HG03575 (cell line): Measurements from ENCODE around the gene GADD45GIP1.

ENCODE experiments used
- ATAC-seq: cut with Tn5 transposase; IDR thresholded peaks from one replicate; pipeline ENCODE4 v1.9.1; 2021; ENCODE audit not compliant: unreplicated experiment, insufficient number of reproducible peaks, low FRiP score; ENCODE audit errors: extremely low read depth

GADD45GIP1 gene

DNA sequence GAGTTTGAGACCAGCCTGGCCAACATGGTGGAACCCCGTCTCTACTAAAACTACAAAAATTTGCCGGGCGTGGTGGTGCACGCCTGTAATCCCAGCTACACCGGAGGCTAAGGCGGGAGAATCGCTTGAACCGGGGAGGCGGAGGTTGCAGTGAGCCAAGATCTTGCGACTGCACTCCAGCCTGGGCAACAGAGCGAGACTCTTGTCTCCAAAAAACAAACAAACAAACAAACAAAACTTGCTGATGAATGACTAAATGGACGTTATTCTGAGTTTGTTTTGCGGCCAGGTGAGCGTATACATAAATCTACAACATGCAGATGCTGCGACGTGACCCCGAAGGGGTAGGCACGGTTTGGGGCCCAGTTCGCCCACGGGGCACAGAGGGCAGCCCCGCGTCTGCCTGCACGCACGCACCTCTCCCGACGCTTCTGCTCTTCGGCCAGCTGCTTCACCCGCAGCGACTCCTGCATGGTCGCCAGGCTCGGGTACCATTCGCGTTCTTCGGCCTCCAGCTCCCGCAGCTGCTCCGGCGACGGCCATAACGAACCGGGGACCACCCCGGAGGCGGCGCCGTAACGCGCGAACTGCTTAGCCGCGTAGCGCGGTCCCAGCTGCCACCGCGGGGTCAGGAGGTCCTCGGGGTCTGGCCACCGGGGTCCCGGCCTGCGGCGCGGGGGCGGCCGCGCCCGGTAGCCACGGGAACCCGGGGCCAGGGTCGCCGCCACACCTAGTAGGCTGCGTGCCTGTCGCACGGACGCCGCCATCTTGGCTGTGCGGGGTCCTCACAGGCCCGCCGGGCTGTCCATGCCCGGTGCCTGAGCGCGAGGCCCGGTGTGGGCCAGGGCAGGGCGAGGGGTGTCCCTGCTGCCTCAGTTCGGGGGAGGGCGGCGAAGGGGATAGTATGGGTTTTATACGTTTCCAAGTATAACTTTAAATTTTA lies at the start of gene GADD45GIP1:
Gene GADD45GIP1 (minus strand): TSS at position 778 of the 943 bp plus-strand sequence. CDS start 11 bp downstream, at position 767.
- ATAC-seq: no peak

GRCh38 chr19:13005861-13006370 lies 48.9 kb upstream of the GADD45GIP1 start:
- ATAC-seq: no peak

DNA sequence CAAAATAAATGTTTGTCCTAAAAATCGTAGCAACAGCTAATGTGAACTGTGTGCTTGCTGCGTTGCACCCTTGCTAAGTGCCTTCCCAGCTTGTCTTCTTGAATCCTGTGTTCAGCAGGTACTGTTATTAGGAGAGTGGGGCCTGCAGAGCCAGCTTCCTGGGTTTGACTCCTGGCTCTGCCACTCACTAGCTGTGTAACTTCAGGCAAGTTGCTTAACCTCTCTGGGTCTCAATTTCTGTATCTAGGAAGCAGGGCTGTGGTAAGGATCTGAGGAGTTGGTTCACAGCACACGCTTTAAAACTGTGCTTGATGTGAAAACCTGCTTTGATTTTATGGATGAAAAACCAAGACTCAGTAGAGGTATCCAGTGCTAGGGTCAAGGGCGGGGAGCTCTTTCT lies 48.2 kb upstream of the GADD45GIP1 start:
- no peak for ATAC-seq

DNA sequence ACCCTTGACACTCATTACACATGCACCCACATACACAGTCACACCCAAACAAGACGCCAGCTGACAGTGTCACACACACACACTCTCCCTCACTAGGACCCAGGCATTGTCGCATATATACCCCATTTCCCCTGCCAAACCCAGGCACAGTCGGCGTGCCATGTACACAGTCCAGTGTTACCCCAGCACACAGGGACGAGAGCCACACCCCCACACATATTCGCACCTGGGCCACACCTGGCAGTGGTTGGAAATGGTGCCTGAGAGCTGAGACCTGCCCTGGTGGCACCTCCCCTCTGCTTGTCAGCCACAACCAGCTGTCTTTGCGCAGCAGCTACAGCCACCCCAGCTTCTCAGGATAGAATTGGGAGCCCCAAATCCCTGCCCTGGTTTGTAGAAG lies 47.2 kb upstream of the GADD45GIP1 start:
- ATAC-seq: no peak

- ATAC-seq: no peak
These were observed 46.1 kb upstream of the GADD45GIP1 start for GRCh38 chr19:13003081-13003480.

DNA sequence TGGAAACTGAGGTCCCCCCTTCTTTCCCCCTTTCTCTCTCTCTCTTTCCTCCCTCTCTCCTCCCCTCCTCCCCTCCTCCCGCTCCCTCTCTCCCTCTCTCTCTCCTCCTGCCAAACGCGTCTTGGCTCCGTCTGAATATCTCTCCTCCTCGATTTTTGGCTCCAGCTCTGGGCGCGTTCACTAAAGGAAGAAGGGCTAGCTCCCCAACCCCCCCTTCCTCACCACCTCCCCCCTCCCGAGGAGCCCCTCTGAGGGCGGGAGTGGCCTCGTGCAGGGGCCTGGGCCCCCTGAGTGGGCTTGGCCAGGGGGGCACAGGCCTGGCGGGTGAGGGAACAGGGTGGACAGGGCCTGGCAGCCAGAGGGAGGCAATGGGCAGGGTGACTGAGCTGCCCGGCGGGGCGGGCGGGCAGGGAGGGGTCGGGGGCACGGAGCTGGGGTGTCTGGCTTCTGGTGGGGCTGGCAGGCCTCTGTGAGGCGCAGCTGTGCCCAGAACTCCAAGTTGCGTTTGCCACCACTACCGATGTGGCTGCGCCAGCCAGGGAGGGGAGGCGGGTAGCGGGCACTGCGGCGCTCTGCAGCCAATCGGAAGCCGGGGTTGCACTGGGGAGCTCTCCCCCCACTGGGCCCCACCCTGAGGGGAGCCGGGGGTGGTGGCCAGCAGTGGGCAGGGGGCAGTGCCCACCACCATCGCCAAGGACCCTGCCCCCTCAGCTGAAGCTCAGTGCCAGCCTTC lies 45.3 kb upstream of the GADD45GIP1 start:
- ATAC-seq: no peak

- ATAC-seq: no peak
These were observed 44.6 kb upstream of the GADD45GIP1 start for GRCh38 chr19:13001502-13002165.

- no peak for ATAC-seq
These were observed 44.1 kb upstream of the GADD45GIP1 start for GRCh38 chr19:13001166-13001501.

DNA sequence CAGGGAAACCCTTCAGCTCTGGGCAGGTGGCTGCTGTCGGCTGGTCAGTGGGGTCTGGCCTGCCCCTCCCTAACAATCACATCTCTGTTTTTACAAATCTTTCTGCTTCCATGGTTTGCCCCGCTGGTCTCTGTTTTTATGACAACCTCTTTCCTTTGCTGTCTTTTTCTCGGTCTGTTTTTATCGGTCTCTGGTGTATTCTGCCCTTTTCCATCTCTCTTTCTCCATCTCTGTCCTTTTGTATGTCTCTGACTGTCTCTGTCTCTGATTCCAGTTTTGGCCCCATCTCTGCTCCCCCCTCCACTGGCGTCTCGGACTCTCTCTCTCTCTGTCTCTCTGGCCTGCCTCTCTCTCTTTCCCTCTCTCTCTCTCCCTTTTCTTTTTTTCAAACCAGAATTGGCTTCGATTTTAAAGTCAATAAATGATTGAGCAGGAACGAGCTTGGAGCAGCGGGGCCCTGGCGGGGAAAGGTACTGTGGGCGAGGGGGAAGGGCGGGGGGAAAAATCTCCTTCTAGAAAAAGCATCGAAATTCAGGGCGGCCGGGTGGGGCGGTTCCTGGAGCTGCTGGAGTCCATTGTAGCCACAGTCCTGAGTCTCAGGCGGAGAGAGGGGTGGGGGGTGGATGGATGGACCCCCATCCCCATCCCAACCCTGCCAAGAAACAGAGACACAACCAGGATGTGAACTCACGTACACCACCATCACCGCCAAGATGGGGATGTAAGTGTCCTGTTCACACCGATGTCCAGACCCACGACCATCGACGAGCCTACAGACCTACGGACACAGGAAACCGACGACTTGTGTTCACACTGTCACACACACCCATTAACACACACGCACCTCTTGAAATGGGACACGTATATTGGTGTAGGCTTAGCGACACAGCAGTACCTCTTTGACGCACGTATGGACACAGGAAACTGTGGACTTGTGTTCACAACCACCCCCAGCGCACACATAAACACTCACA lies 41.2 kb upstream of the GADD45GIP1 start:
- no peak for ATAC-seq

DNA sequence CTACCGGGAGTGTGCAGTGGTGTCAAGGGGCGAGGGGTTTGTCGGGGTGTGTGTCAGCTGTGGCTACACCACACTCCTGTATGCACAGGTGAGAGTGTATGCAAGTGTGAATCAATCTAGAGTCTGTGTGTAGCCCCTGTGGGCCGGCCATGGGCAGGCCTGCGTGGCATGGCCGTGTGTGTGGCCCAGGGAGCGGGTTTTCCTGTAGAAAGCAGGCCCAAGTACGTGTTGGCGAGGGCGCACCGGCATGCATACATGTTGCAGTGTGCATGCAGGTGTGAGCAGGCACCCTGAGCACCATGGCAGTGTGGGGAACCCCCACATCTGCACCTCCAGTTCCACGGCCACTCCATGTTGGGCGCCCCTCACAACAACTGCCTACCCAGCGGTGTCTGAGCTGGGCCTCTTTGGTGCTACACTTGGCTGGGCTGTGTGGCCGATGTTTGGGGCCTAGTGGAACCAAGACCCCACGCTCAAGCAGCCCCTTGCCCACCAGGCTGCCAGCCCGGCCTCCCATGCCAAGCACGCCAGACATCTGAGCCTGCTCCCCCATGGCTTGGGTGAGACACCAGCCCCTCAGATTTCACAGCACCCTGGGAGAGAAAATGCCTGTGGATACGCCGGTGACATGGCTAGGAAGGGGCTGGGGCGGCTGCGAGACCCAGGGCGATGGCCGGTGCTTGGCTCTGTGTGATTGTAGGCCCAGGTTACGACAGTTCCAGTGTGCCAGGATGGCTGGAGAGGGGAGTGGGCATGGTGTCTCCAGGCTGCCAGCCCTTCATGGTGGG lies 40.4 kb upstream of the GADD45GIP1 start:
- ATAC-seq: no peak

DNA sequence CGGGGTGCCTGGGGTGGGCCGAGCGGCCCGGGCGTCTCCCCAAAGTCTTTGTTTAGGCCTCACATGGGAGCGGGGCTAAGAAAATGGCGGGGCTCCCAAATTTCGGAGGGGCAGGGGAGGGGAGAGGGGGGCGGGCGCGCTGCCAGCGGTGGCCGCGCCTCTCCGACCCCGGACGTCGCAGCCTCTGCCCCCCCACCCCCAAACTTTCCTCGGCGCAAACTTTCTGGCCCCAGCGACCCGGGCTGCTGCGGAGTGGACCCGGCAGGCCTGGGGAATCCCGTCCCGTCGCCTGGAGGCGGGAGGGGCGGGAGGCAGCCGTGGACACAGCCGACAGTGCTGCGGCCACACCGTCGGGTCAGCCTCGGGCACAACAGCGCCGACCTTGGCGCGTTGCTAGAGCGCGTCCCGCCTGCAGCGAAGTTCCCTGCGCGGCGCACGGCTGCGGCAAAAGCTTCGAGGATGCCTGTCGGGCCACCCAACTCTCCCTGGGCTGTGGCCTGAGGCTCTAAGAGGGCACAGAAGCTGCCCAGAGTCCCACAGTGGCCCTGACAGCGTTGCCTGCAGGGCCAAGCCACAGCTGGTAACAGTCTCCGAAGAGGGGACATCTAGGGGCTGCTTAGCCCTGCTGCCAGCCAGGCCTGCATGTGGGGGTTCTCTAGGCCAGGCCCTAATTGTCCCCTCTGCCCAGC lies 39.5 kb upstream of the GADD45GIP1 start:
- ATAC-seq: no peak

DNA sequence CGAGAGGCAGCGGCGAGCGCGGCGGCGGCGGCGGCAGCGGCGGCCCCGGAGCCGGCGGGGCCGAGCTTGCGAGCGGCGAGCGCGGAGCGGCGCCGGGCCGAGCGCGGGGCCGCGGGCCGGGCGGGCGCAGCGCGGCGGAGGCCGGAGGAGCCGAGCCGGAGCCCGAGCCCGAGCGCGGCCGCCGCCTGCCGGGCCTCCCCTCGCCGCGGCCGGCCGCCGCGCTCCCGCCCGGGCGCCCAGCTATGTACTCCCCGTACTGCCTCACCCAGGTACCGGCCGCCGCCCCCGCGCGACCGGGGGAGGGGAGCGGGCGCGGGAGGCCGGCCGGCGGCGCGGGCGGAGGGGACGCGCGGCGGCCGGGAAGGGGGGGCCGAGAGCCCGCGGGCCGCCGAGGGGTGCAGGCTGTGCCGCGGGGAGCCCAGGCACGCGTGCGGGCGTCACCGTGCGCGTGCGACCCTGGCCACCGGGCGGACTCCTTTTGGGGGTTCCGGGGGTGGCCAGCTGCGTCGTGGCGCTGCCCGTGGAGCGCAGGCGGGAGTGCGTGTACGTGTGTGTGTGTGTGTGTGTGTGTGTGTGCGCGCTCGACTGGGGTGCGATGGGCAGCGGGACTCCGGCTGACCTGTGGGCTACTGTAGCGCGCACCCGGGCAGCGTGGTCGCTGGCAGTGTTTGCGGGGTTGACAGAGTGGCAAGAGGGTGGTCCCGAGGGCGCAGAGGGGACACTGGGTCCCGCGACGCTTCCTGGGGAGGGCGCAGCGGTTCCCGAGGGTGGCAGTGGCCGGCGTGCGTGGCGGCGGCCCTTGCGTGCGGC lies 38.8 kb upstream of the GADD45GIP1 start:
- no peak for ATAC-seq

DNA sequence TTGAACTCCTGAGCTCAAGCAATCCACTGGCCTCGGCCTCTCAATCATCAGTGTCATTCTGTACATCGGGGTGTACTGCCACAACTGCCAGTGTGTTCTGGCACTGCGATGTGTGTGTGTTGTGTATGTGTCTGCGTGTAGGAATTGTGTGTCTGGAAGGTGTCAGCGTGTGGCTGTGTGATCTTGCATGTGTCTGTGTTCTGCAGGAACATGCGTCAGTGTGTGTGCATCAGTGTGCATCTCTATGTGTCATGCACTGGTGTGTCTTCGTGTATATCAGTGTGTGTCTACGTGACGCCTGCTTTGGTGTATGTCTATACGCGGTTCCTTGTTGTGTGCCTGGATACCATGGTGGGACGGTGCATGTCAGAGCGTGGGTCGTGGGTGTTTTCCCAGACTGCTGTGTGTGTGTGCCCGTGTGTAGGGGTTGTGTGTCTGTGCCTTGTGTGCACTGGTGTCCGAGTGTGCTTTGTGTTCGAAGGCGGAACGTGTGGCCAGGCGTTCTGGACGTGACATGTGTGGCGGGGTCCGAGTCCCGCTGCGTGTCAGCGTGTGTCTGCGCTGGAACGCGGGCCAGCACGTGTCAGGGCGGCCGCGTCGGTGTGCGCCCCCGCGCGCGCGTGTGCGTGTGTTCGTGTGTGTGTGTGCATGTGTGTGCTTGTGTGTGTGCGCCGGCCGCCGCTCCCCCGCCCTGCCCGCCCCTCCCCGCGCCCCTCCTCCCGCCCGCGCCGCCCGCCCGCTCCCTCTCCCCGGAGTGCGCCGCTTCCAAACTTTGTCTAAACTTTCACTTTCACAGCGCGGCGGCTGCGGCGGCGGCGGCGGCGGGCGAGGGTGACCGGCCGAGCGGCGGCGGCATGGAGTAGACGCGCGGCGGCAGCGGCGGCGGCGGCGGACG lies 37.9 kb upstream of the GADD45GIP1 start, which contains the start of gene NFIX:
Gene NFIX (plus strand): TSS at position 775 of the 895 bp plus-strand sequence. CDS start 363 bp downstream, outside the sequence.
- no peak for ATAC-seq

DNA sequence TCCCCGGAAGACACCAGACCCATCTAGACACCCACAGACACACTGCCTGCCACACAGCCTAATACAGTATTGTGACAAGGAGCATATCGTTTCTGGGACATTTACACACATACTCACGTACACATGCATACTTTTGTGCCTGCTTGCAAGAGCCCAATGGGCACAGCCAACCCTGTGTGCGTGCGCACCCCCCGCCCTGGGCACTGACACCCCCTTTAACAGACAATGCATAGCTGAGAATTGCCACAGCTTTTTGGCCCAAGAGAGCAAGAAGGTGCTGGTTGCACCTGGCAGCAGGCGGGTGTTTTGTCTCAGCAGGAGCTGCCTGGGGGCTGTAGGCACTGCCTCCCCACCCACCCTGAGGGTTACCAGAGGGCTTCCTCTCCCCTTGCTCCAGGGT lies 36.5 kb upstream of the GADD45GIP1 start:
- ATAC-seq: no peak

DNA sequence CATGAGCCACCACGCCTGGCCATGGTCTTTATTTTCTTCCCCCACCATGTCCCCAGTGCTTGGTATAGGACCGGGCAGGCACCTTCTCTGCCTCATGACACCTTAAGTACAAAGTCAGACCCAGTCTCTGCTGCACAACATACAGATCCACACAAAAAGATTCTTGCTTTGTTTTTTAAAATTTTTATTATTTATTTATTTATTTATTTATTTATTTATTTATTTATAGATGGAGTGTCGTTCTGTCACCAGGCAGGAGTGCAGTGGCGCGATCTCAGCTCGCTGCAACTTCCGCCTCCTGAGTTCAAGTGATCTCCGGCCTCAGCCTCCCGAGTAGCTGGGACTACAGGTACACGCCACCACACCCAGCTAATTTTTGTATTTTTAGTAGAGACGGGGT lies 35.7 kb upstream of the GADD45GIP1 start:
- ATAC-seq: no peak
